MM.1S (cell line): ENCODE measurements around the gene MKNK1.

ENCODE experiments used
- EZH2 ChIP-seq: fragments of 300-600 bp; sonication (generic); optimal IDR thresholded peaks from 2 replicates; pipeline ENCODE3; 2017; ENCODE audit warnings: low read depth, mild to moderate bottlenecking, antibody characterized with exemption, low read length, mixed read lengths
- TF ChIP-seq, protein P1 (sequence below): fragments of 300-600 bp; sonication (generic); IDR thresholded peaks from 2 replicates; pipeline ENCODE4 v1.5.1; 2016; ENCODE audit warnings: antibody characterized with exemption, low read length, mixed read lengths

DNA sequence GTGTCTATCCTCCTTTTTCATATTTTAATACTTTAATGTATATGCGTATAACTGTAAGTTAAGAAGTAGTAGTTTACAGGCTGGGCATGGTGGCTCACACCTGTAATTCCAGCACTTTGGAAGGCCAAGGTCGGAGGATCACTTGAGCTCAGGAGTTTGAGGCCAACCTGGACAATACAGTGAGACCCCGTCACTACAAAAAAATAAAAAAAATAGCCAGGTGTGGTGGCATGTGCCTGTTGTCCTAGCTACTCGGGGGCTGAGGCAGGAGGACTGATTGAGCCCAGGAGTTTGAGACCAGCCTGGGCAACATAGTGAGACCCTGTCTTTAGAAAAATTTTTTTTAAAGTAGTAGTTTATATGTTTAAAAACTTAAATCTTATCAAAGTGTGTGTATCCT lies 41.7 kb upstream of the MKNK1 start:
- TF ChIP-seq, protein P1, sequence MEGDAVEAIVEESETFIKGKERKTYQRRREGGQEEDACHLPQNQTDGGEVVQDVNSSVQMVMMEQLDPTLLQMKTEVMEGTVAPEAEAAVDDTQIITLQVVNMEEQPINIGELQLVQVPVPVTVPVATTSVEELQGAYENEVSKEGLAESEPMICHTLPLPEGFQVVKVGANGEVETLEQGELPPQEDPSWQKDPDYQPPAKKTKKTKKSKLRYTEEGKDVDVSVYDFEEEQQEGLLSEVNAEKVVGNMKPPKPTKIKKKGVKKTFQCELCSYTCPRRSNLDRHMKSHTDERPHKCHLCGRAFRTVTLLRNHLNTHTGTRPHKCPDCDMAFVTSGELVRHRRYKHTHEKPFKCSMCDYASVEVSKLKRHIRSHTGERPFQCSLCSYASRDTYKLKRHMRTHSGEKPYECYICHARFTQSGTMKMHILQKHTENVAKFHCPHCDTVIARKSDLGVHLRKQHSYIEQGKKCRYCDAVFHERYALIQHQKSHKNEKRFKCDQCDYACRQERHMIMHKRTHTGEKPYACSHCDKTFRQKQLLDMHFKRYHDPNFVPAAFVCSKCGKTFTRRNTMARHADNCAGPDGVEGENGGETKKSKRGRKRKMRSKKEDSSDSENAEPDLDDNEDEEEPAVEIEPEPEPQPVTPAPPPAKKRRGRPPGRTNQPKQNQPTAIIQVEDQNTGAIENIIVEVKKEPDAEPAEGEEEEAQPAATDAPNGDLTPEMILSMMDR, result no peak
- TF ChIP-seq EZH2, result no peak
